IMR-90 (cell line): ENCODE data around the gene KIF13A. TPM values are rescaled to one million over a fixed set of nuclear protein-coding genes. Genes with fewer than 3 reads are reported as not detected.

Source experiments
- ATAC-seq: fragments of 200-7000 bp; cut with Tn5 transposase; 2 replicates; pipeline ENCODE4 v1.9.1; 2020; ENCODE audit warnings: low read depth, mild to moderate bottlenecking, moderate library complexity
- BruUV-seq: library from RNA; stranded (reverse); fragments of 400-500 nt; replicated peaks from 2 replicates; lab custom pipeline; 2021; lab: Mats Ljungman, UMichigan
- CTCF ChIA-PET: fragments of 300-600 bp; formaldehyde crosslinking; extraction: SDS; loops from one replicate; lab custom pipeline; 2021; ENCODE audit warnings: antibody characterized with exemption; lab: Yijun Ruan, JAX
- POLR2A ChIA-PET: fragments of 300-600 bp; sonication (Branson Sonifier 250); formaldehyde crosslinking; loops from one replicate; lab custom pipeline; 2022; ENCODE audit warnings: antibody characterized with exemption; ENCODE audit not compliant: unreplicated experiment; lab: Charles Lee
- DNase-seq: peaks from one replicate; pipeline ENCODE4 v3.0.0; 2013
- H2AFZ ChIP-seq: replicated peaks from 2 replicates; pipeline ENCODE3; 2013; ENCODE audit warnings: low read length, mild to moderate bottlenecking; ENCODE audit not compliant: poor library complexity
- H2AK5ac ChIP-seq: 2 replicates; pipeline ENCODE4 v1.6.1; 2013; ENCODE audit warnings: low read depth, low read length, inconsistent platforms
- H2AK9ac ChIP-seq: replicated peaks from 2 replicates; pipeline ENCODE3; 2013; ENCODE audit warnings: mild to moderate bottlenecking, low read depth, low read length, moderate library complexity; ENCODE audit not compliant: poor library complexity
- H2BK120ac ChIP-seq: 2 replicates; pipeline ENCODE4 v1.6.1; 2013; ENCODE audit warnings: low read depth, low read length, inconsistent platforms
- H2BK15ac ChIP-seq: 3 replicates; pipeline ENCODE4 v1.6.1; 2013; ENCODE audit warnings: low read depth, low read length, inconsistent platforms
- H2BK20ac ChIP-seq: 2 replicates; pipeline ENCODE4 v1.6.1; 2013; ENCODE audit warnings: low read depth, mild to moderate bottlenecking, inconsistent platforms, low read length, moderate library complexity
- H2BK5ac ChIP-seq: 2 replicates; pipeline ENCODE4 v1.6.1; 2013; ENCODE audit warnings: mild to moderate bottlenecking, low read depth, low read length, inconsistent platforms; ENCODE audit not compliant: poor library complexity, severe bottlenecking
- H3K14ac ChIP-seq: replicated peaks from 2 replicates; pipeline ENCODE4 v1.6.1; 2013; ENCODE audit warnings: low read depth, low read length, inconsistent platforms
- H3K18ac ChIP-seq: 2 replicates; pipeline ENCODE4 v1.6.1; 2013; ENCODE audit warnings: low read depth, low read length, control low read depth
- H3K23ac ChIP-seq: 2 replicates; pipeline ENCODE4 v1.6.1; 2013; ENCODE audit warnings: low read depth, low read length, inconsistent platforms
- H3K27ac ChIP-seq: 2 replicates; pipeline ENCODE4 v1.5.1; 2013; ENCODE audit warnings: mild to moderate bottlenecking, control low read depth, low read length; ENCODE audit not compliant: insufficient read depth
- H3K27me3 ChIP-seq: 2 replicates; pipeline ENCODE4 v1.6.1; 2013; ENCODE audit warnings: low read length; ENCODE audit not compliant: control insufficient read depth, insufficient read depth
- H3K36me3 ChIP-seq: 2 replicates; pipeline ENCODE4 v1.6.1; 2013; ENCODE audit warnings: low read length, mixed read lengths; ENCODE audit not compliant: control insufficient read depth, insufficient read depth
- H3K4ac ChIP-seq: 2 replicates; pipeline ENCODE4 v1.6.1; 2013; ENCODE audit warnings: low read depth, low read length, inconsistent platforms
- H3K4me1 ChIP-seq: 2 replicates; pipeline ENCODE4 v1.6.1; 2013; ENCODE audit warnings: low read length, mixed read lengths; ENCODE audit not compliant: control insufficient read depth, insufficient read depth
- H3K4me2 ChIP-seq: 2 replicates; pipeline ENCODE4 v1.6.1; 2013; ENCODE audit warnings: low read depth, mild to moderate bottlenecking, control low read depth, low read length, moderate library complexity
- H3K4me3 ChIP-seq: 2 replicates; pipeline ENCODE4 v1.5.1; 2013; ENCODE audit warnings: low read depth, mild to moderate bottlenecking, control low read depth, low read length, moderate library complexity; ENCODE audit not compliant: insufficient read depth
- H3K56ac ChIP-seq: 2 replicates; pipeline ENCODE4 v1.6.1; 2013; ENCODE audit warnings: low read length, inconsistent platforms; ENCODE audit not compliant: insufficient read depth; ENCODE audit errors: extremely low read depth
- H3K79me1 ChIP-seq, 2 experiments: 2 replicates each; pipeline ENCODE4 v1.6.1; 2013; ENCODE audit warnings: low read length in 2 of 2, inconsistent platforms in 1 of 2, low read depth in 1 of 2
- H3K9ac ChIP-seq: 2 replicates; pipeline ENCODE4 v1.6.1; 2013; ENCODE audit warnings: low read depth, low read length, control low read depth
- H3K9me1 ChIP-seq: 2 replicates; pipeline ENCODE4 v1.6.1; 2013; ENCODE audit warnings: low read length, inconsistent platforms; ENCODE audit not compliant: insufficient read depth
- H3K9me3 ChIP-seq: 2 replicates; pipeline ENCODE4 v1.6.1; 2013; ENCODE audit warnings: low read length; ENCODE audit not compliant: control insufficient read depth, insufficient read depth
- H4K20me1 ChIP-seq: 2 replicates; pipeline ENCODE4 v1.6.1; 2013; ENCODE audit warnings: low read length, inconsistent platforms; ENCODE audit not compliant: insufficient read depth
- H4K5ac ChIP-seq: 2 replicates; pipeline ENCODE4 v1.6.1; 2013; ENCODE audit warnings: mild to moderate bottlenecking, low read depth, low read length, control low read depth
- H4K8ac ChIP-seq, 2 experiments: 2 replicates each; pipeline ENCODE4 v1.6.1; 2013; ENCODE audit warnings: low read depth in 2 of 2, low read length in 2 of 2, control low read depth in 1 of 2, inconsistent platforms in 1 of 2
- H4K91ac ChIP-seq: 2 replicates; pipeline ENCODE4 v1.6.1; 2013; ENCODE audit warnings: low read depth, low read length, inconsistent platforms; ENCODE audit not compliant: insufficient read depth
- CHD1 ChIP-seq: IDR thresholded peaks from 2 replicates; pipeline ENCODE4 v1.6.1; 2012; ENCODE audit warnings: low read depth, low read length, improper control_type of control experiment
- WGBS, 2 experiments: methylation state at CpG; one replicate each; pipeline versions ENCODE4 v1.1.5 to v1.1.7; 2013; ENCODE audit warnings: missing lambda C conversion rate in 2 of 2; ENCODE audit not compliant: insufficient read length in 1 of 2; ENCODE audit errors: extremely low coverage in 2 of 2; 5-methylcytosine and 5-hydroxymethylcytosine counted together
- dilution Hi-C: fragments of 300-500 bp; cut with HindIII; formaldehyde crosslinking; loops from one replicate; pipeline ENCODE4 v1.14.3; 2018; ENCODE audit warnings: low sequenced_read_pairs; ENCODE audit not compliant: unreplicated experiment
- in situ Hi-C: fragments of 300-500 bp; cut with MboI; formaldehyde crosslinking; loops from 3 replicates; pipeline ENCODE4 v1.14.3; 2019; ENCODE audit warnings: low sequenced_read_pairs, inconsistent platforms, mixed read lengths
- intact Hi-C: fragments of 100-400 bp; cut with micrococcal nuclease; formaldehyde crosslinking; loops from 2 replicates; pipeline ENCODE4 v1.10.0; 2022
- polyA plus RNA-seq, 3 experiments: library from polyadenylated mRNA; depleted of rRNA; stranded (reverse); fragments of >200 nt; gene quantifications; 2 replicates each; pipeline ENCODE4 v1.2.3, GENCODE V29; 2012; ENCODE audit warnings: low replicate concordance in 1 of 3
- total RNA-seq: library from RNA; depleted of rRNA; stranded (reverse); fragments of >200 nt; gene quantifications from 2 replicates; pipeline ENCODE4 v1.2.3, GENCODE V29; 2012

KIF13A gene
- total and polyA plus RNA-seq, 2 of the 4 experiments (the other 2 are of a cell fraction), result 23.3 to 51.8 TPM

DNA sequence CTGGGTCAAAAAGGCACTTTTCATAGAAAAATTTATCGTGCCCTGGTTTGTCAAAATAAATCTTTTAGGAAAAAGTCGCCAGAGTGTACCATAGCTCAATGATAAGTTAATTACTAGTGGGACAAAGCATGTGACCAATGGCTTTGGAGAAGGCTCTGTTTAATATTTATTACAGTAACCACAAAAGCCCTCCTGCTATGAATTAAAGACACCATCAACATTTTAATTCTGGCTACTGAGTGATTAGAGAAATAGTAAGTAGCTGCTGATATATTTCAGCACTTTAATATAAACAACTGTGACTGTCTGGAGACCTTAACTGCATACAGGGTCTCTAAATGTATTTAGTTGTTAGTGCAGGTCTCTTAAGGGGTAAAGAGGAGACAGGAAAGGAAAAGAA lies 38.3 kb downstream of the KIF13A start:
- CTCF ChIA-PET, result no interaction called here
- no CpG with 5 or more reads among the region's 2 CpGs for WGBS, 2 experiments

More for the DNA sequence above, 38.3 kb downstream of the KIF13A start:
- Histone ChIP-seq H4K20me1 (peaks cover 3% of the 10 kb centered on the region; the same call in 1 of the 2 replicates), H3K9me1 (peaks cover 6% of the 10 kb centered on the region), H3K18ac (no peak overlapping the region), H2AK5ac (no peak overlapping the region), H2AFZ (no peak overlapping the region), H3K4me3 (no peak overlapping the region), H3K14ac (no peak overlapping the region), H4K5ac (no peak overlapping the region), H2BK15ac (no peak overlapping the region), H3K23ac (no peak overlapping the region), H3K4me2 (no peak overlapping the region), H3K27me3 (no peaks in the 10 kb centered on the region), H2BK5ac (no peak overlapping the region), H3K9me3 (no peaks in the 10 kb centered on the region), H3K9ac (no peak overlapping the region), H3K27ac (no peak overlapping the region), H4K91ac (no peak overlapping the region), H4K8ac (no peak overlapping the region), H2BK120ac (no peak overlapping the region), H3K56ac (no peak overlapping the region), H2BK20ac (no peak overlapping the region), H3K36me3 (peaks cover 3% of the 10 kb centered on the region; the same call in 1 of the 2 replicates), H3K79me1 (peaks cover 21 to 52% of the 10 kb centered on the region in 2 experiments), H3K4me1 (peaks cover 8% of the 10 kb centered on the region), H3K4ac (no peak overlapping the region), H2AK9ac (no peak overlapping the region)
- in situ Hi-C loops (no loop called here), intact Hi-C loops (no loop called here), dilution Hi-C loops (no loop called here)
- ATAC-seq, result no peak
- BruUV-seq, result no TSS peak
- no peak for DNase-seq
- no peak for TF ChIP-seq CHD1
- POLR2A ChIA-PET, result no interaction called here
